ENCODE results near the gene TKTL1.
"Not testable (repeated sequence)": the region's sequence is repeated elsewhere in the genome, so short reads cannot be mapped to it uniquely, and the experiment has no call there.

The TKTL1 gene

DNA sequence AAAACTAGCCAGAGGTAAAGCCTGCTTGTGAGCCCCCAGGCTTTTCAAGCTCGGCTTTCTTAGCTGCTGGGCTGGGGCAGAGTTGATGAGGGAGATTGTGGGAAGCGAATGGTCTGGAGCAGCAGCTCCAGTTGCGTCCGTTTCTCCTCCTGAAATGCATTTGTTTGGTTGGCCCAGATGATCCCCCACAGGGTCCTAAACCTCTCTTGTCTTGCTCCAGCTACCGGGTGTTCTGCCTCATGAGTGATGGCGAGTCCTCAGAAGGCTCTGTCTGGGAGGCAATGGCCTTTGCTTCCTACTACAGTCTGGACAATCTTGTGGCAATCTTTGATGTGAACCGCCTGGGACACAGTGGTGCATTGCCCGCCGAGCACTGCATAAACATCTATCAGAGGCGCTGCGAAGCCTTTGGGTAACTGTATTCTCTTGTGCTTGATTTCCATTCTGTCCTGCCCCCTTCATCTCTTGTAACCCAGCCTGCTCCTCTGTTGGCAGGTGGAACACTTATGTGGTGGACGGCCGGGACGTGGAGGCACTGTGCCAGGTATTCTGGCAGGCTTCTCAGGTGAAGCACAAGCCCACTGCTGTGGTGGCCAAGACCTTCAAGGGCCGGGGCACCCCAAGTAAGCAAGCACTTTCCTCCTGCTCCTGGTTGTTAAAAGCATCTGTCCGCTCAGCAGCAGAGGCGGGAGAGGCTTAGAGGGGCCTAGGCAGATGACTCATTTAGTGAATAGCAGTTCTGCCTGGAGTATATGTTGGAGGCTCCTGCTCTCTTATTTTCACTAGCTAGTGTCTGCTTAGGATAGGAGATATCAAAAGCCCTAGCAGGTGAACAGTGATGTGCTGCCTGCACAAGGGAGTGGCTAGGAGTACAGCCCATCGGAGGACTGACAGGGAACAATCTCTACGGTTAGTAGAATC, 15.3 kb downstream of the TKTL1 start:
- no peak for DNase-seq

DNA sequence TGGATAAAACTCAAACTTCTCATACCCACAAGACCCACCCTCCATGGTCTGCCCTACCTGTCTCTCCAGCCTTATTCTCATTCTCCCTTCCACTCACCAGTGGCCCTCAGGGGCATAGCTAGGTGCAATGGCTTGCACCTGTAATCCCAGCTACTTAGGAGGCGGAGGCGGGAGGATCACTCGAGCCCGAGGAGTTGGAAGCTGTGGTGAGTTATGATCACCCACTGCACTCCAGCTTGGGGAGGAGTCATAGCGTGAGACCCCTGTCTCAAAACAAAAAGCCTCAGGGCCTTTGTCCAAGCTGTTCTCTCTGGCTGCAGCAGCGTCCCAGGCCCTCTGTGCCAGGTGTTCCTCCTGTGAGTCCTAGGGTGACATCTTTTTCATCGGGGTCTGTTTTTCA, 16.5 kb downstream of the TKTL1 start:
- no peak for DNase-seq

- DNase-seq: peak; percentile 60
Observed at GRCh38 chrX:154313147-154313546, 17.6 kb downstream of the TKTL1 start.

DNA sequence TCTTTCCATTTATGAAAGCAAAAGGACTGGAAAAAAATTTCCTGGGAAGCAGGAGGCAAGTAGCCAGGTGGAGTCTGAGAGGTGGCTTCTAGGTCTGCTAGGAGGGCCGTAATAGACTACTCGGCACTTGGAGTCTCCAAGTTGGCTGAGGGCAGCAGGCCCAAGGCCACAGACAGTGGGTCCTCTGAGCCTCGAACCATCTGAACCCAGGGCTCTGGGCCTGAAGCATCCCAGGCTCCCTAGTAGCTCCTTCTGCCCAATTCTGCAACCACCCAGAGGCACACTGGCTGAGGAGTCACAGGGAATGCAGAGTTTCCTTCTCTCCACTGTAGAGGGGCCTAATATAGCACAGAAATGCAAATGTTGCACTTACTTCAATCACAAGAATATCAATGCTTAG, 19.8 kb downstream of the TKTL1 start:
- no peak for DNase-seq

DNA sequence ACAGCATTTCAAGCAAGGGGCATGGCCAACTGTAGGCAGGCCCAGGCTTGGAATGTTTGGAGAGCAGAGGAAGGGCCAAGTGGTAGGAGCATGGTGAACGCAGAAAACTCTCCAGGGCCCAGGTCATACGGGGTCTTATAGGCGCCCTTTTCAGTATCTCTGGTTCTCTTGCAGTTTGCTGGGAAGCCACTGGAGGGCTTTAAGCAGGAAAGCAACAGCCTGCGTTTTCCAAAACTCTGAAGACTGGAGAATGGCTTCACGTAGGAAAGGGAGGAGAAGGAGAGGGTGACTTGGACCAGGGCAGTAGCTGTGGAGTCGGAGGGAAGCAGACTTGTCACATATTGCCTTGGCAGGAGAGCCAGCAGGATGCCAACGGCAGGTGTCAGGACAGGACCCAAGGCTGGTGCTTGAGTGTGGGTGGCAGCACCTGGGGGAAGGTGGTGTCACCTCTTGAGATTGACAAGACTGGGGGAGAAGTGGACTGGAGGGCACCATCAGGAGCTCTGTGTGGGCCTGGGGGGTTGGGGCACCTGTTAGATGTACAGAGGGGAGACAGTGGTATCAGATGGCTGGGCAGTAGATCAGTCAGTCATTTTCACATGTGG, 21.9 kb downstream of the TKTL1 start:
- no peak for DNase-seq

GRCh38 chrX:154320406-154320805, 24.8 kb downstream of the TKTL1 start:
- DNase-seq: no peak

- no peak for DNase-seq
Observed at GRCh38 chrX:154321152-154321551, 25.6 kb downstream of the TKTL1 start.

DNA sequence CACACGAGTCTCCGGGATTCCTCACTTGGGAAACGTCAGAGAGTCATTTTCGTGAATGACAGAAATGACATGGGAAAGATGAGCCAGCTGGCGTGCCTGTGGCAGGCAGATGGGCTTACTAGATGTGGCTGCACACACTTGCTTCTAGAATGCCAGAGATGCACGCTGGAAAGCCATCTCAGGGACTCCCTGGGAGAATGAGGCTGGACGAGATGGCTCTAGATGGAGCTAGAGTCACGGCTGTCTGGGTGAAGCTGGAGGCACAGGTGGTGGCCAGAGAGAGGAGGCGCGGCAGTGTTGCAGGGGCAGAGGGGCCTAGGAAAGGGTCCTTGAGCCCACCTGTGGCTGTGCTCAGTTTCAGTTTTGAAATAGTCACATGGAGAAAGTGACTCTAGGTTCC, 26.0 kb downstream of the TKTL1 start:
- no peak for DNase-seq

- DNase-seq: no peak
Observed at GRCh38 chrX:154322890-154323289, 27.3 kb downstream of the TKTL1 start.

DNA sequence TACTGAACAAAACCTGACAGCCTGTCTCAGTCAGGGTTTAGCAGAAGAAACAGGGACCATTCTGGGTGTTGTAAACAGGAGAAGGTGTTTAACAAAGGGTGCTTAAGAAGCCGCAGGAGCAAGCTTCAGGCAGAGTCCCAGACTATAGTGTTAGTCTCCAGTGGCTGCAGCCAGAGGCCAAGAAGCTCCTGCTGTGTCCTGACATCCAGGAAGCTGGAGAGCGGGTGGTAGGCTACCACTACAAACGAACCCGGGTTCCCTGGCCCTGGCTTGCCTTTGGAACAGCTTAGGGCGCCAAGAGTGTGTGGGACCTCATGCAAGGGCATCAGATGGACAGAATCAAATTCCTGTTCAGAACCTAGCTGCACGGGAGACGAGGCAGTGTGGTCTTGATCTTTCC, 27.9 kb downstream of the TKTL1 start:
- no peak for DNase-seq

DNA sequence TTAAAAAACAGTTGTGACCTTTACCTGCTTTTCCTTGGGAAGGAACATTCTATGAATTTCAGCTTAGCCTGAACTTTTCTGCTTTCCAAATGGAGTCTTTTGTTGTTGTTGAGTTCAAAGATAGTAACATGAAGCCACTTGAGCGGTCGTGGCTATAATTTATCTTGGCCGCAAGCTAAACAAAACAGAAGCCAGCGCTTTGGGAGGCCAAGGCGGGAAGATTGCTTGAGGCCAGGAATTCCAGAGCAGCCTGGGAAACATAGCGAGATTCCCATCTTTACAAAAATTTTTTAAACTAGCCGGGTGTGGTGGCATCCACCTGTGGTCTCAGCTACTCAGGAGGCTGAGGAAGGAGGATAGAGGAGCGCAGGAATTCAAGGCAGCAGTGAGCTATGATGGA, 29.9 kb downstream of the TKTL1 start:
- no peak for DNase-seq

DNA sequence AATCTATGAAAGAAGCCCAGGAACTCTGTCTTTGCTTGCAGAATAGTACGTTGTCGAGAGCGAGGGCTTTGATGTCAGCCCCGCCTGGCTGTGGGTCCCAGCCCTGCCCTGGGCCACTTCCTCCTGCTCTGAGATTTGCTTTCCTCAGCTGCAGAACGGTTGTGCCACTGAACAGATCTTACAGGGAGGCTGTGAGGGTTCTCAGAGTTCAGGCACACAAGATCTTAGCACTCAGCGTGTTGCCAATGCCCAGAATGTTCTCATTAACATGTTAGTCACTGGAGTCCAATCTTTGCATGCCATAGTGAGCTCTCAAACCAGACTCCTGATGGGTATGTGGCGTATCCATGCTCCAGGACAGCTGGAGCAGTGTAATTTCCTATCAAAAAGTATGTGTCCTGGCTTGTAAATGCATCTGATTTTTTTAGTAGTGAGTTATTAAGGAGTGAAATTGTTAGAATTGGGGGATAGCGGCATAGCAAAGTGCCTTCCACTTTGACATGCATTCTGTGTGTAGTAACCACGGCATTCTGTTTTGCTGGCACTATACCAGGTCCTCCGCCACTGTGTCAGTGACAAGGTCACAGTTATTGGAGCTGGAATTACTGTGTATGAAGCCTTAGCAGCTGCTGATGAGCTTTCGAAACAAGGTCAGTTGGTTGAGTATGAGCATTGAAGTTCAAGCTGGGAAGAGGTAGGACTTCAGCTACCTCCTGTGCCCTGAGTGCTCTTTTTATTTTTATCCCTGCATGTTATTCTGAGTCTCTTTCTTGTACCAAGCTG, 31.6 kb downstream of the TKTL1 start:
- no peak for DNase-seq

GRCh38 chrX:154328646-154329045, 33.1 kb downstream of the TKTL1 start:
- DNase-seq: no peak

DNA sequence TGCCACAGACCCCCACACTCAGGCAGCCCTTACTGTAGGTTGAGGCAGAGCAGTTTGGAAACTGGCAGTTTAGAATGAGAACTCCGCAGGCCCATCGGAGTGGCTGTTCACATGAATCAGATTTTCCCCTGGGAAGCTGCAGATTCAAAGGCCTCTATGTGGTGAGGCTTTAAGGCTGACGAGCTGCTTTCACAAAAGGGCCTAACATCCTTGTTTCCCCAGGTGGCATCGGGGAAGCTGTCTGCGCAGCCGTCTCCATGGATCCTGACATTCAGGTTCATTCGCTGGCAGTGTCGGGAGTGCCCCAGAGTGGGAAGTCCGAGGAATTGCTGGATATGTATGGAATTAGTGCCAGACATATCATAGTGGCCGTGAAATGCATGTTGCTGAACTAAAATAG, 33.7 kb downstream of the TKTL1 start:
- DNase-seq: no peak

- no peak for DNase-seq
Observed at GRCh38 chrX:154332561-154332960, 37.0 kb downstream of the TKTL1 start.

DNA sequence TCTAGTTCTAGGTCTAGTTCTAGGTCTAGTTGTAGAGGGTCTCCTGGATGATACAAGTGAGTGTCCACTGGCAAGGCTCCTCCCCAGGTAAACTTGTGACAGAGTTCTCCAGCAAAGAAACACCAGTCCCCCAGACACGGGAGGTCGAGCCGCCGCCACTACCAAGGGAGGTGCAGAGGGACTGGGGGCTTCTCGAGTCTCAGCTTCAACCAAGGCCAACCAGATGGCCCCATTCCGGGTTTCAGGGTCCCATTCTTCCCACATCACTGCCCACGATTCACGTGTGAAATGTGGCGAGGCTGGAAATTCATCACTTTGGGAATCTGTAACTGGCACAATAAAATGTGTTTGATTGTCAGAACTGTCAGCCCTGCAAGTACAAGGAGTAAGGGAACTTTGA, 37.5 kb downstream of the TKTL1 start:
- no peak for DNase-seq

DNA sequence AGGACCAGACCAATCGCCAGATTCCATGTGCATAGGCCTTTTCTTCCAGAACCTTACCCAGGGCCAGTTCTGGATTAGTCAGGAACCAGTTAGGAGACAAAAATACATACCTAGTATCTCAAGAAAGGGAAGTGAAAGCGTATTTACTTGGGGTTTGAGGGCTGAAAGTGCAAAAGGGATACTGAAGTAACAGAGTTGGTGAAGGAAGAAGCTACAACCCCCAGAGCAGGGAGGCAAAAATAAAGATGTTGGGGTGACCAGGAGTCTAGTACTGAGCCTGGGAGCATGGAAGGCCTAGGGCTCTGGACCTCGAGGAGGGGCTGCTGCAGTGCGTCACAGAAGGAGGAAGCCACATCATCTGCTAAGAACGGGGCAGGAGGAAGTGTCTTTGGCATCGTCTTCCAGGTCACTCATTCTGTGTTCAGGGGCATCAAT, 38.3 kb downstream of the TKTL1 start:
- DNase-seq: no peak

- no peak for DNase-seq
Observed at GRCh38 chrX:154334496-154334895, 38.9 kb downstream of the TKTL1 start.

DNA sequence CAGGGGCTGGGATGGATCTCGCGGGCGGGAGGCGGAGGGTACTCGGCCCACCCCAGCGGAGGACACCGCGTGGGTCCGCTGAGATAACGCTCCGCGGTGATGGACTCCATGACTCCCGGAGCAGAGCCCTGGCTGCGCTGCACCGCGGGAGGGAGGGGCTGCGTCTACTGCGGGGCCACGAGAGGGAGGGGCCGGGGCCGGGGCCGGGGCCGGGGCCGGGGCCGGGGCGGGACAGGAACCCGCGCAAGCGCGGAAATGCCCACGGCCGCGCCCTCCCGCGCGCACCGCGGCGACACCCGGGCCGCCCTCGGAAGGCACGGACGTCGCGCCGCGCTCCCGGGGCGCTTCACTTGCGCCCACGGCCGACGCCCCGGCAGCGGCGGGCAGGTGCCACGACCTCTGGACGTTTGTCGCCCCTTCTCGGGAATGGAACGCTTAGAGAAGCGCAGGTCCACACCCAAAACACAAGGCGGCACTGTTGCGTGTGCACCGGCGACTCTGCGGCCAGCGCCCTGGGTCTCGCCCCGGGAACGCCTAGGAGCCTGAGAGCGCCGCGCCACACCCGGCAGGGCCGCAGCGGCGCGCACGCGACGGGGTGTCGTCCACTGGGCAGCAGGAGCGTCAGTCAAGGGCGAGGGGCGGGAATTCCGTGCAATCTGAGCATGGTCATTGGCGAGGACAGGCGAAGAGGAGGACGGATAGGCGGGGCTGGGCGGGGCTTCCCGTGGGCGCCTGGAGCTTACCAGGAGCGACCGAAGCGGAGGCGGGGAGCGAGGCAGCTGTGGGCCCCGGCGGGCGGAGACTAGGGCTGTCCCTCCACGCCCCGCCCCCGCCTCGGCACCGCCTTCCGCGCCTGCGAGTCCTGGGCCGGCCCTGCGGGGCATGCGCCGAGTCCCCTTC, 46.1 kb downstream of the TKTL1 start:
- DNase-seq: not testable (repeated sequence)

DNA sequence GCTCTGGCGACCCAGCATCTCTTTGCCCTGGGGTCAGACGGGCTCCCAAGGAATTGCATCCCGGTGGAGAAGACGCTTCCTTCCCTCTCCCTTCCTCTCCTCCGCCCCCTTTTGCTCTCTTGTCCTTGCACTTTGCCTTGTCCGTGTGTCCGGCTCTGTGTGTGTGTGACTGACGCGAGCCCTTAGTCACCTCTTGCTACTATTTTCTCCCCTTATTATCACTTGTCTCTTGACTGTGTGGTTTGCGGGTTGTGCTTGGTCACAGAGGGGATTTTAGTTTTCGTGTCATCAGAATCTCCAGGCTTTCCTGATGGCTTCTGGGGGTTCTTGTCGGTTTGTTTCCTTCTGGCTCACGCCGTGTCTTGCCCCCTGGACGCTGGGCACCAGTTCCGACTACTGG, 47.5 kb downstream of the TKTL1 start:
- DNase-seq: not testable (repeated sequence)

- not testable (repeated sequence) for DNase-seq
Observed at GRCh38 chrX:154343620-154344019, 48.0 kb downstream of the TKTL1 start.

- no peak for DNase-seq
Observed at GRCh38 chrX:154348114-154348531, 52.5 kb downstream of the TKTL1 start.
